ENCODE data around the gene POU2AF1.

DNA sequence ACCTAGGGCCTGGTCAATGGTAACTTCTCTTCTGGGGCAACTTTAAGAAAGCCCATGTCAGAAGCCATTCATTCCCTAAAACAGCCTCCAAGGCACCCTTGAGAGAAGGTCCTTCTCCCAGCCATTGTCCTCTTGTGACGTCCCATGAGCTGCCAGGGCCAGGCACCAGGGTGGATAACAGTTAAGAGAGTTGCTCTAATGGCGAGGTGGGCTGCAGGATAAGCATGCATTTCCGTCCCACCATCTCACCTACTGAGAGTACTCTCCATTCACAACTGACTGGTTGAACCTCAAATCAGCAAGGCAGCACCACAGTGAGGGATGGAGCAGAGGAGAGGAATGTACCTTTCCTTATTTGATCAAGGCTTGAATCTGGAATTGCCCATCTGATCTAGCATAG lies 14.6 kb downstream of the POU2AF1 start:
- no peak for TF ChIP-seq POLR2A (IDR thresholded peaks at IDR 0.05)
- TF ChIP-seq, protein P1, sequence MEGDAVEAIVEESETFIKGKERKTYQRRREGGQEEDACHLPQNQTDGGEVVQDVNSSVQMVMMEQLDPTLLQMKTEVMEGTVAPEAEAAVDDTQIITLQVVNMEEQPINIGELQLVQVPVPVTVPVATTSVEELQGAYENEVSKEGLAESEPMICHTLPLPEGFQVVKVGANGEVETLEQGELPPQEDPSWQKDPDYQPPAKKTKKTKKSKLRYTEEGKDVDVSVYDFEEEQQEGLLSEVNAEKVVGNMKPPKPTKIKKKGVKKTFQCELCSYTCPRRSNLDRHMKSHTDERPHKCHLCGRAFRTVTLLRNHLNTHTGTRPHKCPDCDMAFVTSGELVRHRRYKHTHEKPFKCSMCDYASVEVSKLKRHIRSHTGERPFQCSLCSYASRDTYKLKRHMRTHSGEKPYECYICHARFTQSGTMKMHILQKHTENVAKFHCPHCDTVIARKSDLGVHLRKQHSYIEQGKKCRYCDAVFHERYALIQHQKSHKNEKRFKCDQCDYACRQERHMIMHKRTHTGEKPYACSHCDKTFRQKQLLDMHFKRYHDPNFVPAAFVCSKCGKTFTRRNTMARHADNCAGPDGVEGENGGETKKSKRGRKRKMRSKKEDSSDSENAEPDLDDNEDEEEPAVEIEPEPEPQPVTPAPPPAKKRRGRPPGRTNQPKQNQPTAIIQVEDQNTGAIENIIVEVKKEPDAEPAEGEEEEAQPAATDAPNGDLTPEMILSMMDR (IDR thresholded peaks at IDR 0.05): no peak

Measured in right lobe of liver (tissue), 4 donors.